ENCODE results near the gene IGFALS.

The IGFALS gene

GRCh38 chr16:1745900-1746692 is 47.4 kb downstream of the IGFALS start:
- no peak for TF ChIP-seq CTCF (IDR thresholded peaks at IDR 0.05; ENCODE audit: insufficient read depth, low read length, missing control alignments)
- H3K4me3 ChIP-seq (ENCODE audit: low read depth, low read length), result no peak overlapping the region
- CTCF ChIA-PET, result interaction anchor here (1.0 to 3.2 kb wide), 5 partner anchors 16 to 64 kb away, joined by 3 to 22 read pairs (median 3); partner anchors contain the start of genes MAPK8IP3 and NME3
- DNase-seq (ENCODE audit: low read depth, low spot score), result peak; percentile 12
- POLR2A ChIA-PET, result interaction anchor here (0.6 to 1.1 kb wide), 4 partner anchors 24 to 411 kb away, joined by 3 read pairs; partner anchors contain the start of gene JPT2

- H3K4me3 ChIP-seq (ENCODE audit: low read depth, low read length), result no peak overlapping the region
- no peak for TF ChIP-seq CTCF (IDR thresholded peaks at IDR 0.05; ENCODE audit: insufficient read depth, low read length, missing control alignments)
- ChIA-PET CTCF (interaction anchor here (1.0 to 3.2 kb wide), 3 partner anchors 15 to 38 kb away, joined by 3 to 22 read pairs (median 3); partner anchors contain the start of genes MAPK8IP3 and NME3), POLR2A (interaction anchor here (0.6 to 1.1 kb wide), 3 partner anchors 25 to 68 kb away, joined by 3 read pairs; partner anchors contain the start of gene JPT2)
- DNase-seq (ENCODE audit: low read depth, low spot score), result peak; percentile 45
Measured at GRCh38 chr16:1745181-1745899, 48.2 kb downstream of the IGFALS start.

DNA sequence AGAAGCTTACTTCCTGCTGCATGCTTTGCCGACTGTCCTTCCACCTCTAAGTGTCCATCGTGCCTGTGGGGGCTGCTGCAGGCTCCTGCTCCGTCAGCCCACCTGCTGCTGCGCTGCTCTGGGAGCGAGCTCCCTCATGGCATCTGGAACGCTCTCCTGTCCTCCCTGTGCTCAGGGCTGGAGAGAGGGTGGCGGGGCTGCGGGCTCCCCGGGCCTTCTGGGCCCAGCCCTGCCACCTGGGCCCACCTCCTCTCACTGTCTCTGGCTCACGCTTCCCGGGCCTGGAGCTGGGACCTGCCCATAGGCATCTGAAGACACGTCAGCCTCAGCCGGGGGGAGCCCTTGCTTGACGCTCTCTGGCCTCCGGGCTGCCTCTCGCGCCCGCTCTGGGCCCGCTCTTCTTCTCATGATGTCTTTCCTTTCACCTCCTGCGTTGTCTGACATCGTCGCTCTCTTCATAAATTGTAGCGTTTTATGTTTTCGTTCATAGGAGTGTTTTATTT is 49.1 kb downstream of the IGFALS start:
- ChIA-PET POLR2A (no interaction called here), CTCF (interaction anchor here (3.2 kb wide), 1 partner anchor 37 kb away, joined by 22 read pairs; the partner anchor contains the start of gene MAPK8IP3)
- TF ChIP-seq CTCF (IDR thresholded peaks at IDR 0.05; ENCODE audit: insufficient read depth, low read length, missing control alignments), result no peak
- no peak for DNase-seq (ENCODE audit: low read depth, low spot score)
- H3K4me3 ChIP-seq (ENCODE audit: low read depth, low read length), result no peak overlapping the region

GRCh38 chr16:1743376-1744337 is 49.8 kb downstream of the IGFALS start:
- TF ChIP-seq CTCF (IDR thresholded peaks at IDR 0.05; ENCODE audit: insufficient read depth, low read length, missing control alignments), result no peak
- ChIA-PET CTCF (interaction anchor here (3.2 kb wide), 1 partner anchor 37 kb away, joined by 22 read pairs; the partner anchor contains the start of gene MAPK8IP3), POLR2A (no interaction called here)
- DNase-seq (ENCODE audit: low read depth, low spot score), result no peak
- H3K4me3 ChIP-seq (ENCODE audit: low read depth, low read length), result no peak overlapping the region

GRCh38 chr16:1741553-1742165 is 51.8 kb downstream of the IGFALS start:
- no peak for DNase-seq (ENCODE audit: low read depth, low spot score)
- ChIA-PET POLR2A (no interaction called here), CTCF (interaction anchor here (1.1 to 1.3 kb wide), 4 partner anchors 9 to 36 kb away, joined by 3 to 6 read pairs (median 4); partner anchors contain the start of gene MAPK8IP3)
- no peak for TF ChIP-seq CTCF (IDR thresholded peaks at IDR 0.05; ENCODE audit: insufficient read depth, low read length, missing control alignments)
- H3K4me3 ChIP-seq (ENCODE audit: low read depth, low read length), result no peak overlapping the region
